Stimulated activated CD4-positive, alpha-beta T cell treated with anti-CD3 and anti-CD28 coated beads, TNF-alpha, amount 100 ng/mL, for 4 hours (primary cell): ENCODE results near the gene ARPC1B.
A peak's percentile ranks its signal among the peaks of the same experiment; 100 is the strongest.

Source experiments
- DNase-seq, 3 experiments: peaks; one replicate each; pipeline ENCODE4 v3.0.0-alpha.2; 2020; ENCODE audit warnings: low read depth in 3 of 3

The ARPC1B gene

GRCh38 chr7:99389772-99390171 is 15.2 kb downstream of the ARPC1B start:
- no peak for DNase-seq

GRCh38 chr7:99390941-99391602 is 16.5 kb downstream of the ARPC1B start:
- DNase-seq, result no peak

GRCh38 chr7:99392046-99392445 is 17.5 kb downstream of the ARPC1B start:
- no peak for DNase-seq

- peak; percentile 63 to 68 (median 64) for DNase-seq
Measured at GRCh38 chr7:99392659-99393354, 18.3 kb downstream of the ARPC1B start.

GRCh38 chr7:99393355-99394187 is 19.0 kb downstream of the ARPC1B start:
- no peak for DNase-seq

- DNase-seq, result no peak
Measured at GRCh38 chr7:99394188-99394502, 19.6 kb downstream of the ARPC1B start.

GRCh38 chr7:99395616-99396327 is 21.2 kb downstream of the ARPC1B start:
- DNase-seq, result no peak

GRCh38 chr7:99396418-99397296 is 22.1 kb downstream of the ARPC1B start:
- no peak for DNase-seq

GRCh38 chr7:99397297-99397983 is 22.9 kb downstream of the ARPC1B start:
- no peak for DNase-seq

- no peak for DNase-seq
Measured at GRCh38 chr7:99398891-99399445, 24.4 kb downstream of the ARPC1B start.

- no peak for DNase-seq
Measured at GRCh38 chr7:99399597-99399996, 25.1 kb downstream of the ARPC1B start.

- DNase-seq, result no peak
Measured at GRCh38 chr7:99402854-99403253, 28.3 kb downstream of the ARPC1B start.

GRCh38 chr7:99403764-99404163 is 29.2 kb downstream of the ARPC1B start:
- DNase-seq, result no peak

GRCh38 chr7:99404235-99404976 is 29.9 kb downstream of the ARPC1B start:
- DNase-seq, result no peak

GRCh38 chr7:99404977-99405320 is 30.4 kb downstream of the ARPC1B start:
- DNase-seq, result no peak

- DNase-seq, result no peak
Measured at GRCh38 chr7:99406557-99406956, 32.0 kb downstream of the ARPC1B start.

GRCh38 chr7:99407872-99408378 is 33.4 kb downstream of the ARPC1B start:
- peak in 1 of 3 experiments; percentile 25 for DNase-seq

GRCh38 chr7:99408379-99409191 is 34.1 kb downstream of the ARPC1B start, which contains the start of the genes BUD31 and PDAP1:
BUD31 (plus strand) TSS chr7:99408969; CDS start chr7:99411093, 2,124 bp downstream.
PDAP1 (minus strand) TSS chr7:99408597; CDS start chr7:99408548, 49 bp downstream.
- peak; percentile 84 to 93 (median 91) for DNase-seq
